Amniotic epithelial cell (primary cell): Measurements from ENCODE around the gene PPFIBP2.
"Not testable (repeated sequence)": the region's sequence is repeated elsewhere in the genome, so short reads cannot be mapped to it uniquely, and the experiment has no call there.

Experiments
- DNase-seq: peaks from one replicate; pipeline ENCODE4 v3.0.0-alpha.2; 2010; ENCODE audit warnings: low read depth

PPFIBP2 gene

DNA sequence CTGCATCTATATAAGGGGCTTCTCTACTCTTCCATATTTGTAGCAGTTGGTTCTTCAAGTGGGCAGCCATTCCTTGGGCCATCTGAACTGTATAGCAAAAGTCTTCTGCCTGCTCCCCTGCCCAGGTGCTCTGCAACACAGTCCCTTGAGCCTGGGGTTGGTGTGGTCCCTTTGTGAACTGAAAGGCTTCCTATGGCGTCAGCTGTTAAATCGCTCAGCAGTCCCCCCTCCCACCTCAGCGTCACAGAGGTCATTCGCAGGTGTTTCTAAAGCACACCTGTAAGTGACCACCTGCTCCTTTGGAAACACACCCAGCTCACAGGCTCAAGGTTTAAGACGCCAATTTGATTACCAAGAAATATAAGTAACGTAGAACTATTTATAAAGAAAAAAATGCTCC lies 122.6 kb downstream of the PPFIBP2 start:
- DNase-seq, result no peak

DNA sequence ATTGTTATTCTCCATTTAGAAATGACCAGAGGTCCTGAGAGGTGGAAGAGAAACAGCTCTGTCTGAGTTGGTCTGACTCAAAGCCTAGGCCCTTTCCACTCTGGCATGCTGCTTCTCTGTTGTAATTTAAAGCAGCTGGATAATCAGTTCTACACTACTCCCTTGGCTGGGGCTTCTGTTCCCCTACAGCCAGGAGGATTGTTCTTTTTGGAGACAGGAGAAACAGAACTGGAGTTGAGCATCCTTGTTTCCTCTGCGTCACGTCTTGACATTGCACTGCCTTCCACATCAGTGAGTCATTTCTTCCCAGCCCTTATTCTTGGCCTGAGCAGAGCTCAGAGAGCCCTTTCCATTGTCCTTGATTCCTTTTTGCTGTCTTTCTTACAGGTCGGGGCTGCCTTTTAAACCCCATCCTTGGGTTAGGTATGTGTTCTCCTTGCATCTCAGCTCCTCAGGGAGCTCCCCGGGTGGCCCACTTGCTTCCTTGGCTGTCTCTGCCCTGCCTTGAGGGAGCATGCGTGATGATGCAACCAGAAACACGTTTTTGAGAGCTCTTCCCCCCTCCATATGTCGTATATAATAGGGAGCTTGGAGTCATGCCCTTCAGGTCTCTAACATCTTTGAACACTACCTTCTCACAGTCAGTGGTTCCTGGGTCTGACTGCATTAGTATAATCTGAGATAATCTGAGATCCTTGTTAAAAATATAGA lies 123.8 kb downstream of the PPFIBP2 start:
- DNase-seq, result peak; percentile 45

DNA sequence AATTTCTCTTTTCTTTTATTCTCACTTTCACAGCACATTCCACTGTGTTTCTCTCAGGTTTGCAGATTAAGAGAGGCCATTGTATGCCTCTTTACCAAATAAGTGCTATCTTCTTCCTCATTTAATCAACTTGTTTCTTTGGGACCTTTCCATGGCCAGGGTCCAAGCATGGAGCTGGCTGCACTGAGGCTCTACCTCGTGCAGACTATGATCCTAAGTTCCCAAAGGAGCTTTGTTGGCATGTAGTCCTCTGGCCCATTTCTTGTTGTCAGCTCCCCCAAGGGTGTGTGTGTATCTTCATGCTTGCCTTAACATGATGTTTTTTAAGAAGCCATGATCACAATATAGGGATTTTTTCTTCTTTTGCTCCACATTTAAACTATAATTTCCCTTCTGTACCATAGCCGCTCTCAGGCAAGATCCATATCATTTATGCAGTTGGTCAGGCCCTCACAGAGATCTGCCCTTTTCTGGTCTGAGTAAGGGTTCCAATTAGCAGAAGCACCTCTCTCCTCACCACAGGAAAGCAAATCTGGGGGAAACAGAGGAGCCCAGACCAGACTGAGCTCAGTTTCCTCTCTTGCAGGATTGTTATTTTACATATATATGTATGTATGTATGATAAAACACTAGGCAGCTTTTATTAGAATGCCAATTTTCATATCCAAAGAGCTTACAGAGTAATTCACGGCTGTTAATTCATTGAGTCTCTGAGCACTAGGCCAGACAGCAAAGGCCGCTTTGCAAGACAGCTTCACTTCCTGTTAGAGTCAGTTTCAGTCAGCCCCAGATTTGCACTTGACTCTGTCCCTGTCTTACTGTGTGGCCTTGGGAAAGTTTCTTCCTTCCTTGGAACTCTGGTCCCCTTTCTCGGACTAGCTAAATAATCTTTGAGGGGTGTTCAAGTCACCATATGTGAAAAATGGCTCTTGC lies 125.2 kb downstream of the PPFIBP2 start:
- DNase-seq, result no peak

DNA sequence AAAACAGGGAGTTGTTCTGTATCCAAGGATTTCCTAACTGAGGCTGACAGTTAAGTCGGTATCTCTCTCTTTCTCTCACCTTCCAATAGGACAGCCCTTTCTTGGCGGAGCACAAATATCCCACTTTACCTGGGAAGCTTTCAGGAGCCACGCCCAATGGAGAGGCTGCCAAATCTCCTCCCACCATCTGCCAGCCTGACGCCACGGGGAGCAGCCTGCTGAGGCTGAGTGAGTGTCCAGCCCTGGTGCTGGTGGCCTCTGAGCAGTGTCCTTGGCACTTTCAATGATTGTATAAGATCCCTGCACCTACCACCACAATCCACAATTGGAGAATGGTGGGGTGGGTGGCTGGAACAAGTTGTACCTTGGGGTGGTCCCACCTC lies 125.8 kb downstream of the PPFIBP2 start:
- no peak for DNase-seq

DNA sequence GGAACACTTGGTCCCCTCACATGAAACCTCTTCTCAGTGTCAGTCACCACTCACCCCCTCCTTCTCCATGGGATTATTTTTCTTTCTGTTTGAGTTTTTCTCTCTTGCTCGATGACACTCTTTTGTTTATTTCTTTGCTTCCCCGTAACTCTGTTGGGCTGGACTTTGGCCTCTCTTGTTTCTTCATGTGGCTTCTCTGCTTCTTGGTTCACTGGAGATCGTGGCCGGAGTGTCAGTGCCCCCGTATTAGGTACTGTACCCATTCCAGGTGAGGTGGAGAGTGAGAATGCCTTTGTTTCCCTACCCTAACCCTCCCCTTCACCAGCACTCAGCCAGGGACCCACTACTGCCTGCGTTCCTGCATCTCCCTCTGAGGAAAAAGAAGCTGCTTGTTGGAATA lies 127.0 kb downstream of the PPFIBP2 start:
- DNase-seq, result no peak

DNA sequence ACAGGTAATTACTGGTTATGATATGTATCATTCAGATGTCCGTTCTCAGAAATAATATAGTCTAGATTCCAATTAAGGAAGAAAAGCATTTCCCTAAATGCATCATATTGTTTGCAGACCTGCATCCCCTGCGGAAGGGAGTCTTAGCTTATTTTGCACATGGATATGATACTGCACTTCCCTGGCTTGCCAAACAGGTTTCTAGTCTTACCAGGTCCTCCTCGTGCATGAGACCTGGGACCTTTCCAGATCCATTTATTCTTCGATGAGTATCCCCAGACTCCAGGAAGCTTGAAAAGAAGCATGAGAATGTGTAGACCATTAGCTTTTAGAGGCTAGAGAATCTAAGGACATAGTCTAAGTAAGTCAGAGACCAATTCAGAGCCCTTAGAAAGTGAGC lies 128.9 kb downstream of the PPFIBP2 start:
- DNase-seq, result no peak

DNA sequence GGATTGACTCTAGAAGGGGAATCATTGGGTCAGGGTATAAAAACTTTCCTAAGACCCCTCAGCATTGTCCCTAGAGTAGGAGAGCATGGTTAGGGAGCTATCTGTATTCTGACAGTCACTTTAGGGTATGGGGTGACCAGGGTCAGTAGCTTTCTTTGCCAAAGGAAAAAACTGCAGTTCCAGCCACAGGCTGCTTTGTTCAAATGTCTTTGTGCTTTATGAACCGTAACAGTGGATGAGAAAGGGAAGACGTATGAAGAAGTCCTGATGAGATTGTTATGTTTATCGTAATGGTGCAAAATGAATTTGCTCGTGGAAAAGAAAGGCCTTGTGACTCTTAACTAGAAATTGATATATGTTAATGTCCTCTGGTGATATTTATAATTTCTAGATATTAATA lies 129.5 kb downstream of the PPFIBP2 start:
- no peak for DNase-seq

DNA sequence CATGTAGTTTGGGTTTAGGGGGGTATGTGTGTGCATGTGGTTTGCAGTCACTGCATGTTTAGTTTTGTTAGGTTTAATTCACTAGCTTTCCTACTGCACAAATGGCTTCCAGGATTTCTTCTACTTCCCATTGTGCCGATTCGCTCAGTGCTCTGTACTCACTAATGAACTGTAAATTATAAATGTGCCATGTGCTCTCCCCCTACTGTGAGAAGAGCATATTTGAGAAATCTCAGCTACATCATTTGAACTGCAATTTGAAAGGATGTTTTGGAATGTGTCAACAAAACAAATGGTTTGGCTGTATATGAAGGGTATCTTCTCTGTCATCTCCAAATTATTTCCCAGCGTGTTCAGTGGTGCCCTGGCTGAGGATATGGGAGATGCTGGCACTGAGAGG lies 131.4 kb downstream of the PPFIBP2 start:
- DNase-seq, result no peak

DNA sequence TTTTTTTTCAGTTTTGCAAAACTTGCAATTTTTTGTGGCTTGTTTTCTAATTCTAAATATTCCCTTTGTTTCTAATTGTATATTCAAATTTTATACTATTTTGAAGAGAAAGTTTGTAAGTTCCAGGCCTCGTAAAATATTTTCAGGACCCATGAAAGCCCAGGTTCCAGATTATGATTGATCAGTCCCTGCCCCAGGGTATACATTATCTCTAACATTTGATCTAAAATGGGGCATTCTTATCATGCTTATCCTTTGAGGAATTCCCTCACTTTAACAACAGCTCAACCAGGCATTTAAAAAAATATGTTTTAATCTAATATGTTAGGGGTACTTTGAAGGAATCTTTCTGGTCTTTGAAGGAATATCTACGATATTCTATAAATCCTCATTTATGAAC lies 133.1 kb downstream of the PPFIBP2 start:
- DNase-seq, result no peak

DNA sequence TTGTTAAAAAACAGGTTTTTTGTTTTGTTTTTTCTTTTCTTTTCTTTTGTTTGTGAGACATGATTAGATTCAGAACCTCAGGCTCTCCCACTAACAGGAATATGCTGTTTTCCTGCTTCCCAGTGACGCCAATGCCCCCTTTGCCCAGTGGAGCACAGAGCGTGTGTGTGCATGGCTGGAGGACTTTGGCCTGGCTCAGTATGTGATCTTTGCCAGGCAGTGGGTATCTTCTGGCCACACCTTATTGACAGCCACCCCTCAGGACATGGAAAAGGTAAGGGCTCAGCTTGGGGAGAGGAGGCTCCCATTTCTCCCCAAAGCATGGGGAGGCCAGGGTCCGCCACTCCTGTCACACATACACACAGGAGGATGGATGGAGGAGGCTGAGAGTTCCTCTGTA lies 134.5 kb downstream of the PPFIBP2 start:
- DNase-seq, result no peak

DNA sequence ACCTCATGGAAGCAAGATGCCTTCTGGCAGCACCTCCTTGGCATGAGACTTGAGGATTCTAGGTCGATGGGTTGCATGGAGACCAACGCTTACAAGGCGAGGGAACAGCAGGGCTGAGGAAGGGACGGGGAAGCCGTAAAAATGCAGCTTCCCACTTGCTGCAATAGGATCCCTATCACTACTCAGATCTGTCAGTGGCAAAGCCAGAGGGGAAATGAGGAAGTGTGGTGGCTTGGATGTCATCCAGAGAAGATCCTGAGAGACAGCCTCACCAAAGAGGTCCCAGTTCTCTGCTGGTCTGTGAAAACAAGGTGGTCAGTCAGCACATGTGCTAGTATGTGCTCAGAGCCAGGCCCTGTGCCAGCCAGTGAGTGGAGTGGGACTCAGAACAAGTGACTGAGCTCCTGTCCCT lies 137.3 kb downstream of the PPFIBP2 start:
- no peak for DNase-seq

DNA sequence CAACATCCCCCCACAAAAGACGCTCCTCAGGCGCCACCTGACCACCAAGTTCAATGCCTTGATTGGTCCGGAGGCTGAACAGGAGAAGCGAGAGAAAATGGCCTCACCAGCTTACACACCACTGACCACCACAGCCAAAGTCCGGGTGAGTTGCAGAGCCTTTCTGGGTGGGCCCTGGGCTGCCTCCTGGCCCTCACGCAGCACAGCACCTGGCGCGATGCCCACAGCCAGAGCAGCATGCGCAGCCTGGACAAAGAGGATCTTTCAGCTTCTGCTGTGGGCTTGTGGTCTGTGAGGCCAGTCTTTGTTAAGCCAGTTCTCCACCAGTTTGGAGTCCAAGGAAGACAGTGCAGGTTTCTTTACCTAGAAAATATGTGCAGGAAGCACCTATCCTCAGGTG lies 137.9 kb downstream of the PPFIBP2 start:
- DNase-seq, result no peak

DNA sequence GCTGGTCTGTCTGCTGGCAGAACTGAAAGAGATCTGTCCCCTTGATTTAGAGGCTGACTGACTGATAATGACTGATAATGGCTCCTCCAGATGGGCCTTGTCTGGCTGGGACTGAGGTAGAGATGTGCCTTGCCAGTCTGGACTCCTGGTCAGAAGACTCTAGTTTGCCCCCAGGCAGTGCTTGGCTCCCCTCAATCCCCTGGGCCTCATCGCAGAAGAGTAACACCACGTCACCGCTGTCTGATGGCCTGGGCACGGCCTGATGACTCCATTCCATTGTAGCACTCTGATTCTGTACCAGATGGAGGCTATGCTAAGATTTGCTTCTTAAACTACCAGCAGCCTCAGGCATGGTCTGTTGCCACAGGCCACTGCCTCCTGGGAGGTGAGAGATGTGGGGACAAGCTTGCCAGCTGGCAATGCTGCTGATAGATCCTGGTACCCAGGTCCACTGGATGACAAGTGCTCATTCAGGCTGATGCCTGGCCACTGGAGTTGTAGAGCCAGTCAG lies 140.5 kb downstream of the PPFIBP2 start:
- no peak for DNase-seq

DNA sequence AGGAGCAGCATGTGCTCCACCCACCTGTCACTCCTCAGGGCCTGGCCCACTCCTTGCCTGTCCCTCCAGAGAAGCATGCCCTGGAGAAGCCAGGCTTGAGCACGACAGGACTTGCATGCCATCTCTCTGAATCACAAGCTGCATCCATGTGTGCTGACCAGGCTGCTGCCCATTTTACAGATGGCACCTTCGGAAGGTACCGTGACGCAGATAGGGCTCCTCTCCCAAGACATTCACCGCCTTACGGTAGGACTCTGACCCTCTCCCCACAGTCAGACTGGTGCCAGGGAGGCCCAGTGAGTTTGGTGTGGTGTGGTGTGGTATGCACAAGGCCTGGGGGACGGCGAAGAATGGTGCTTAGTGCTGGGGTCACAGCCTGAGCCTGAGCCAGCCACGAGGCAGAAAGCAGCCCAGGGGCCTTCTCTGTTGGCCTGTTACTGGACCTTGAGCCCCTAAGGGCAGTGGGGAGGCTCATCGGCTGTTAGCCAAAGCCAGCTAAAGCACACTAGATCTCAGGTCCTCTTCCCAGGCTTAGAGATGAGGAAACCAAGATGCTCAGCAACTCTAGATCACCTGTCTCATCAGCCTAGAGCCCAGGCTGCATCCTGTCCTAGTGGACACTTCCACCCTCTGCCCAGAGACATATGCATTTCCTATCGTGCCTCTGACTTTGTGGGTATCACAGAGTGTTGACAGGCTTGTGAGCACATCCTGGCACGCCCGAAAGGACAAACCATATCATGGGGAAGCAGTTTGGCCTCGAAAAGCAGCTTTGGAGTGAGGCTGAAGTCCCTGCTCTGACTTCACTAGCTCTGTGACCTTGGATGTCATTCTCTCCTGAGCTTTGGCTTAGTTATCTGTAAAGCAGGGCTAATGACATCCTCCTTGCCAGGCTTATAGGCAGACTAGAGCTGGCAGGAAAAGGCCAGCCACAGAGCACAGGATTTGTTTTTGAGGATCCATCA lies 141.7 kb downstream of the PPFIBP2 start:
- DNase-seq, result no peak

DNA sequence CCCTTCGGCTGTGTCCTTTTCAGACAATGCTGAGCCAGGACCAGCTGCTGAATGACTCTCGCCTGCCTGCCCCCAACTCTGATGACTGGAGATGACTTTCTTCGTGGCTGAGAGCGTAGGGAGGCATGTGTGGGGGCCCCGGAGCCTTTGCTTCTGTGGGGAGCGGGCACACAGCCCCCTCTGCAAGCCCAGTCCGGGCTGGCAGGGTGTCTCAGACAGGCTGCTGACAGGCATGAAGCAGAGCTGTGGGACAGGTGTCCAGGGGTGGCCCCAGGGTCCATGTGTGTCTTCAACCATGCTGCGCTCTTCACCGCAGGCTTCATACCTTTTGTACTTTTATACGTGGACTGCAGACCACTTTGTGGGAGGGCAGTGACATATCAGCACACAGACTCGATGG lies 142.9 kb downstream of the PPFIBP2 start:
- DNase-seq, result no peak

DNA sequence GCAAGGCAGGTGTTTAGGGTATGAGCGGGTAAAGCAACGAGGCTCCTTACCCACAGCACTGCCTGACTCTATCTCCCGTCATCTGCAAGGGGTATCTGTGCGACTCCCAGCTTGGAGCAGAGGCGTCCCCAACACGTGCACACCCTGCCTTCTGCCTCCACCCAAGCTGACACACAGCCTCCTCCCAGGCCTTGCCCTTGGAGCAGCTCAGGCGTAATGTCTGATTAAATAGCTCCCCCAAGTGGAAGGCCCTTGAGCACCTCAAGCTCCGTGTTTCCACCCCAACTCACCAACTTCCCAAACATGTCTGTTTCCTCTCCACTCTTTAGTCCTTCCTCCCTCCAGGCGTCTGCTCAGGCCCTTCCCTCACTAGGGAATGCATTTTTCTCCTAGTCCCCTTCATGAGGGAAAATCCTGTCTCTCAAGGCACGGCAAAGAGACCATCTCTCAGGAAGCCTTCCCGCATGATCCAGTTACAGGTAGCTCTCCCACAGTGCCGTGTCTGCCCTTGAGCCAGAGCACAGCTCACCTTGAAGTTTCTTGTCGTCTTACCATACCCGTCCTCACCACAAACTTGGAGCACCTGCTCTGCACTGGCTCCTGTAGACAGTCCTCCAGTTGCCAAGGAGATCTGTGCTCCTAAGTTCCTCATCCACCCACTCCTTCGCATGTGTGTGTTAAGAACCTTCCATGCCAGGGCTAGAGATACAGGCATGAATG lies 143.7 kb downstream of the PPFIBP2 start:
- peak; percentile 63 for DNase-seq

DNA sequence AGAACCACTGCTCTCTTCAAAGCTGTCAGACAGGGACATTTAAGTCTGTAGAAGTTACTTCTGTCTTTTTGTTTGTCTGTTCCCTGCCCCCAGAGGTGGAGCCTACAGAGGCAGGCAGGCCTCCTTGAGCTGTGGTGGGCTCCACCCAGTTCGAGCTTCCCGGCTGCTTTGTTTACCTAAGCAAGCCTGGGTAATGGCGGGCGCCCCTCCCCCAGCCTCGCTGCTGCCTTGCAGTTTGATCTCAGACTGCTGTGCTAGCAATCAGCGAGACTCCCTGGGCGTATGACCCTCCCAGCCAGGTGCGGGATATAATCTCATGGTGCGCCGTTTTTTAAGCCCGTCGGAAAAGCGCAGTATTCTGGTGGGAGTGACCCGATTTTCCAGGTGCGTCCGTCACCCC lies 149.7 kb downstream of the PPFIBP2 start:
- not testable (repeated sequence) for DNase-seq

DNA sequence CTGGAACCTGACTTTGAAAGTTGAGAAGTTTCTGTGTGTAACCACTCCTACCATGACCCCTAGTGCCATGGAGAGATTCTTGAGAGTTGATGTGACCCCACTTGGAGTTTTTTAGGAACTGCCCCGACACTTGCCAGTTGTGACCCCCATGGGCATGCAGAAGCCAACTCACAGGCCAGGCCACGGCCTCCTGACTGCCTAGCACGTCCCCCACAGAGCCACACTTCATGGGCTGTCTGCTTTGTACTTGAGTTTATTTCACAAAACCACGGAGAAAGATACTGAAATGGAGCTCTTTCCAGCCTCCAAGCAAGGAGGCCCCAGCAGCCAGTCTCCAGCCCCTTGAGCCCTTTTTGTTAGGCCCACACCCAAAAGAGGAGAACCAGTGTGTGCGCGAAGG lies 151.1 kb downstream of the PPFIBP2 start:
- no peak for DNase-seq

DNA sequence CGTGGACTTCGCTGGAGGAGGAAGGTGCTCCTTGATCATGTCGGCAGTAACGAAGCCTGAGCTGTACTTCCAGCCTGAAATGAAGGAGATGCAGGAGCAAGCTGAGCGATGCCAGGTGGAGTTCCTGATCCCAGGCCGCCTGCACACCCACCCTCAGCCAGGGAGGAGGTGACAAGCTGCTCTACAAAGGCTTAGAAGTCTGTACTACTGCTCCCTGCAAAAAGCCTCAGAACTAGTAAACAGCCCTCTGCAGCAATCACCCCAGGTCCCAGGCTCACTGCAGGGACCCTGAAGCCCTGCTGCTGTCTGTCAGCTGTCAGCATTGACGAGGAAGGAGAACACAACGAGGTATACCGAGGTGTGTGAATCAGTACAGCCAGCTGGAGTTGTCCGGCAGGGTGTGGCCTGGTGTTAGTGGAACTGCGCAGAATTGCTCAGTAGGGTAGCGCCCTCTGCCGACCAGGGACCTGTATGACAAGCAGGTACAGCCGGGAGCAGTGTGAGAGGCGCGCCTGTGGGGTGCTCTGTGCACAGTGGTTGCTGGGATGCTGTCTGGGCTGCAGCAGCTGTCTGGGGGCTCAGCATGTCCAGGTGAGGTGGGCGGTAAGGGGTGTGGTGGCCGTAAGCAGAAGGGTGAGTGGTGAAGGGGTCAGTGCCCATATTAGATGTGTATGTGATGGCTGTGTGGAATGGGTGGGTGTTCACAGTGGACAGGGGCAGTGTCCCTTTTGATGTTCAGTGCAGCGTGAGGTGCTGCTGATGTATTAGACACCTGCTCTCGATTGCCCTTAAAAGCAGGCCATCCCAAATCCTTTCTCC lies 151.9 kb downstream of the PPFIBP2 start:
- DNase-seq, result peak; percentile 65

DNA sequence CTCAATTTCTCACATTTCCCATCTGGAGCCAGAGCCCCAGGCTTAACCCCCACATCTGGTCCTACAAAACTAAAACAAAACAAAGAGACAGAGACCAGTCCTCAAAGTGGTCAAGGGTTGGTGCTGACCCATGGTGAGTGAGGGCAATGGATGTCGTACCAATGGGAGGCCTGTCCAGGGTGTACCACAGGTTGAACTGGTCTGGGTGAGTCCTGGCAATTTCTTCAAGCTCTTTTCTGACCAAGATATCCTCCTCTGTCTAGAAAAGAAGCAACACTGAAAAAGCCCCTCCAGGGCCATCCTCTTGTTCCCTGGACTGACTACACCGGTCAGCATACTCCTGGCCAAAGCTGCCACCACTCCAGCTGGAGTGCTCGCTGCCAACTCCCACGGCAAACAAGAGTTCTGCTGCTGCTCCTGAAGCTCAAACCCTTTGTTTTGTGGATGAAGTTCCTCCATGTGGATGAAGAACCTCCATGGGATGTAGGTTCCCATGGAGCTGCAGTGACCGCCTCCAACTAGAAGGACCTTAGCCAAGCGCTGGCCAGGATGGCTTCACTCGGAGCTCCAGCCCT lies 152.6 kb downstream of the PPFIBP2 start:
- DNase-seq, result no peak
